ENCODE data around the gene GNG8.

Gene GNG8

GRCh38 chr19:46607448-46607841 is 28.6 kb downstream of the GNG8 start:
- TF ChIP-seq, protein P1, sequence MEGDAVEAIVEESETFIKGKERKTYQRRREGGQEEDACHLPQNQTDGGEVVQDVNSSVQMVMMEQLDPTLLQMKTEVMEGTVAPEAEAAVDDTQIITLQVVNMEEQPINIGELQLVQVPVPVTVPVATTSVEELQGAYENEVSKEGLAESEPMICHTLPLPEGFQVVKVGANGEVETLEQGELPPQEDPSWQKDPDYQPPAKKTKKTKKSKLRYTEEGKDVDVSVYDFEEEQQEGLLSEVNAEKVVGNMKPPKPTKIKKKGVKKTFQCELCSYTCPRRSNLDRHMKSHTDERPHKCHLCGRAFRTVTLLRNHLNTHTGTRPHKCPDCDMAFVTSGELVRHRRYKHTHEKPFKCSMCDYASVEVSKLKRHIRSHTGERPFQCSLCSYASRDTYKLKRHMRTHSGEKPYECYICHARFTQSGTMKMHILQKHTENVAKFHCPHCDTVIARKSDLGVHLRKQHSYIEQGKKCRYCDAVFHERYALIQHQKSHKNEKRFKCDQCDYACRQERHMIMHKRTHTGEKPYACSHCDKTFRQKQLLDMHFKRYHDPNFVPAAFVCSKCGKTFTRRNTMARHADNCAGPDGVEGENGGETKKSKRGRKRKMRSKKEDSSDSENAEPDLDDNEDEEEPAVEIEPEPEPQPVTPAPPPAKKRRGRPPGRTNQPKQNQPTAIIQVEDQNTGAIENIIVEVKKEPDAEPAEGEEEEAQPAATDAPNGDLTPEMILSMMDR (IDR thresholded peaks at IDR 0.05) = no peak

- TF ChIP-seq, protein P1 (IDR thresholded peaks at IDR 0.05) = no peak
These were observed 29.1 kb downstream of the GNG8 start for GRCh38 chr19:46606681-46607447.

GRCh38 chr19:46606019-46606418 is 30.0 kb downstream of the GNG8 start:
- TF ChIP-seq, protein P1 (IDR thresholded peaks at IDR 0.05) = no peak

GRCh38 chr19:46605356-46605821 is 30.6 kb downstream of the GNG8 start:
- TF ChIP-seq, protein P1 (IDR thresholded peaks at IDR 0.05) = no peak

GRCh38 chr19:46604781-46605355 is 31.1 kb downstream of the GNG8 start:
- TF ChIP-seq, protein P1 (IDR thresholded peaks at IDR 0.05) = no peak

DNA sequence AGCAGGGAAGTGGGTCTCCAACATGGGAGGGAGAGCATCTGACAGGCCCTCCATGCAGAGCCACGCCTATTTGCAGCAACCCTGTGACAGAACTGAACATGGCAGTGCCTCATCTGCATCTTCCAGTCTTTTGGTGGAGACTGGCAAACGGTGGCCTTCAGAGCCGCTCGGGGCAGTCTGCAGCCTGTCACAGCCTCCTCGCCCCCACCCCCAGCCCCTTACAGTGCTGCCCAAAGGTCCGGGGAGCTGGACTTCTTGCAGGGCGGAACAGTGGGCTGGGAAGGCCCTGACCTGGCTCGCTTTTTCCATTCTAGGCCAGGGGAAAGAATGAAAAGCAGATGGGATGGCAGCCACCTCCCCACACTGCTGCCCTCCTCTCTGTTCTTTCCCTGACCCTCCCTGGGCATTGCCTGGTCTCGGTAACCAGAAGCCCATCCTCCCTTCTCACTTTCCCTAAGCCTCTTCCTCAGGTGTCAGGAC is 32.2 kb downstream of the GNG8 start:
- TF ChIP-seq, protein P1 (IDR thresholded peaks at IDR 0.05) = no peak

- TF ChIP-seq, protein P1 (IDR thresholded peaks at IDR 0.05) = no peak
These were observed 32.8 kb downstream of the GNG8 start for GRCh38 chr19:46603195-46603637.
